Measurements from ENCODE around the gene MAGEC3. TPM values are rescaled to one million over a fixed set of nuclear protein-coding genes. Genes with fewer than 3 reads are reported as not detected.

The MAGEC3 gene
- total RNA-seq, 1 experiment from 2014 or later, result not detected

- Histone ChIP-seq H2BK15ac (ENCODE audit: low read depth, low read length) (no peak overlapping the region), H4K8ac (replicated peaks; ENCODE audit: insufficient read length, low read depth, low read length) (no peak overlapping the region), H2AFZ (ENCODE audit: low read length) (no peak overlapping the region), H3K4me1 (ENCODE audit: insufficient read depth, low read length) (no peaks in the 10 kb centered on the region), H3T11ph (ENCODE audit: low read length) (no peak overlapping the region), H2BK120ac (ENCODE audit: low read depth, low read length, poor library complexity, severe bottlenecking) (no peak overlapping the region), H2BK12ac (ENCODE audit: insufficient read length, low read depth, low read length) (no peak overlapping the region), H2BK20ac (ENCODE audit: low read depth, low read length, poor library complexity, severe bottlenecking) (no peak overlapping the region), H4K5ac (ENCODE audit: insufficient read length, low read depth, low read length) (no peak overlapping the region), H3K79me2 (ENCODE audit: insufficient read depth, low read length) (no peaks in the 10 kb centered on the region), H3K9me3 (ENCODE audit: control insufficient read depth, low read depth, low read length) (peaks cover 5% of the 10 kb centered on the region), H3K14ac (ENCODE audit: insufficient read depth, low read length) (no peak overlapping the region), H3K4me2 (ENCODE audit: insufficient read depth, insufficient read length, low read length) (no peak overlapping the region), H3K79me1 (ENCODE audit: insufficient read depth, low read depth, low read length, poor library complexity, severe bottlenecking) (no peaks in the 10 kb centered on the region), H3K18ac (ENCODE audit: insufficient read length, low read depth, low read length) (no peak overlapping the region), H3K4ac (ENCODE audit: low read depth, low read length) (no peak overlapping the region), H4K91ac (ENCODE audit: insufficient read length, low read depth, low read length) (no peak overlapping the region), H3K27me3 (ENCODE audit: insufficient read depth, low read length) (no peaks in the 10 kb centered on the region), H3K56ac (ENCODE audit: insufficient read length, low read depth, low read length) (no peak overlapping the region), H4K20me1 (ENCODE audit: control insufficient read depth, insufficient read depth, insufficient read length) (no peaks in the 10 kb centered on the region), H3K9ac (ENCODE audit: extremely low read depth, insufficient read length, low read length) (no peak overlapping the region), H2AK5ac (ENCODE audit: insufficient read length, low read length) (no peak overlapping the region), H3K23ac (ENCODE audit: insufficient read length, low read depth, low read length) (no peak overlapping the region), H3K23me2 (ENCODE audit: insufficient read length, low read depth, low read length, poor library complexity, severe bottlenecking) (no peaks in the 10 kb centered on the region), H2BK5ac (ENCODE audit: insufficient read length, low read length) (no peak overlapping the region), H3K27ac (ENCODE audit: insufficient read length, low read depth, low read length) (no peak overlapping the region)
- no peak for DNase-seq
- Mint-ChIP-seq H3K4me1 (no peaks in the 10 kb centered on the region), H3K36me3 (ENCODE audit: insufficient read depth in 1 of 3, low read depth in 3 of 3) (no peaks in the 10 kb centered on the region; a peak in 1 of 7 replicates), H3K9me3 (peaks cover 57 to 67% of the 10 kb centered on the region in 2 experiments), H3K27me3 (ENCODE audit: low read depth) (no peaks in the 10 kb centered on the region), H3K27ac (no peak overlapping the region), H3K4me3 (no peak overlapping the region)
- no CpG with 5 or more reads among the region's 2 CpGs for WGBS (ENCODE audit: extremely low coverage, insufficient read length, low lambda C conversion rate)
- TF ChIP-seq CTCF (conservative IDR thresholded peaks at IDR 0.05), result no peak
These were observed 86.2 kb downstream of the MAGEC3 start for GRCh38 chrX:141924293-141924692.

Data from H9 (cell line).